Stimulated activated CD8-positive, alpha-beta memory T cell treated with anti-CD3 and anti-CD28 coated beads, Interleukin-4, amount 100 ng/mL, for 4 hours (primary cell): ENCODE measurements around the gene CGNL1.

Experiments used
- DNase-seq, 2 donors: peaks; one replicate each; pipeline ENCODE4 v3.0.0-alpha.2; 2020; ENCODE audit warnings: low read depth in 2 of 2, low spot score in 1 of 2

CGNL1 gene

DNA sequence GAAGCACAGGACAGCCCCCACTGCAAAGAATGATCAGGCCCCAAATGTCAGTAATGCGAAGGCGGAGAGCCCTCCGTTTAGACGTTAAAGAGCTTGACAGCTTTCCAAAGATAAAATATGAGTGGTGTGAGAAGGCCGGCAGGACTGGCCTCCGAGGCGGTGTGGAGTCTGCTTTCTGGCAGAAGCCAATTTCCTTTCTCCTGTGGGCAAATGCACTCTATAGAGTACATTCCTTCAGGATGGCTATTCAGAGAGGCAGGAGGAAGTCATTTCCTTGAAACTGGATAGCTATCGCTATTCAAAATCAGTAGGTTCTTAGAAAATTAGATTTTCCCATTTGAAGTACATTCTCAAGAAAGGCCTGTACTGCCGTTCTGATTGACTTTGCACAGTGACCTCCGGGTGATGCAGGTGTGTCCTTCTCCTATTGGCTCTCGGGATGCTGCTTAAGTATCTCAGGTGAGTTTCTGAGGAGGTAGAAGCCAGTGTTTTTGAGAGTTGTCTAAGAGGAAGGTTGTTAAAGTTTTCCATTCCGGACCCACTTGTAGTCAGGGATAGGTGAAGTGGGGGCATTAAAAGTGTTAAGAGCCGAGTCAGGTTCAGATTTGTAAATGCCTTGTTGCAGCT, 142.6 kb downstream of the CGNL1 start:
- no peak for DNase-seq

DNA sequence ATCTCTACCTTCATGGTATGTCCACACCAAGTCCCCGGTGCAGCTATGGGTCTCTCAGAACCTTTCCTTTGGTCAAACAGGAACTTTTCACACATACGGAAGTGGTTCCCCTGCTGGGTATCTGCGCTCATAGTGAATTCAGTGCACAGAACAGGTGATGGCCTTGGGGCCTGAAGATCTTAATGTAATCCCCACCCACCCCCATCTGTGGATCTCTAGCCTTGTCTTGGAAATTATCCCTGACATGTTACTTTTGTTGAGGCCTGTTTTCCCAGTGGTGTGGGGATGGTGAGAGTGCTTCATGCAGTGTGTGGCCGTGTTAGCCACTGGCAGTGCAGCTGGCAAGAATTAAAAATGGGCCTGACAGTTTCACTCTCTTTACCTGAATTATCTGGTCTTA, 143.5 kb downstream of the CGNL1 start:
- no peak for DNase-seq

DNA sequence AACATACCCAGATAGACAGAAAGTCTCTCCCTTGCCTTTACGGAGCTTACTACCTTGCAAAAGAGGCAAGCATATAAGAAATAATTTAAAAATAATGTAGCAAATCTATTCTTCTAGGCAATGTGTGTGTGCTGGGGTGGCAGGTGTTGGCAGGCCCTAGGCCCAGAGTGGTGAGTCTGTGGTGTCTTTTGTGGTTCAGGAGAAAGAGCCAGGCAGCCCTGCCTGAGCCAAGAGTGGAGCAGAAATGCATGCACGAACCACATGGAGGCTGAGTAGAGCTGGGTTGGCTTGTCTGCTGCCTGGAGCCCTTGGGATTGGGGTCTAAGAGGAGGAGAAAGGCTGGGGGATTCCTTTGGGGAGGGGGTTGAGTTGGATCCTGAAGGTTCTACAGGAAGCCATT, 145.2 kb downstream of the CGNL1 start:
- DNase-seq, result no peak

DNA sequence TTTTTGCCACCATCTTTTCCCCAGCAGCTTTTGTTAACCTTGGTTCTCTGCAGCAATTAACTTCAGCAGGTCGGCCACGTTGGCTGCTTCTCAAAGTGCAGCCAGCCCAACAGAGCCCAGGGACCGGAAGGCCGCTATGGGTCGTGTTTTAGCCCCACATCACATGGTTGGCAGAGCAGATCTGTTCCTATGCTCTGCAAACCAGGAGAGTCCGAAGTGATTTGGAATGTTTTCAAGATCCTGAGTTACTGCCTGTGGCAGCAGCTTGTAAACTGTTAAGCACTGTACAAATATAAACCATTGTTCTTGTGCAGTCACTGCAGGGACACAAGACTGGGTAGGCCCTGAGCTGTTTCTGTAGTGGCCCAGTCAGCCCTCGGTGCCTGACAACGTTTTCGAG, 145.8 kb downstream of the CGNL1 start:
- no peak for DNase-seq

DNA sequence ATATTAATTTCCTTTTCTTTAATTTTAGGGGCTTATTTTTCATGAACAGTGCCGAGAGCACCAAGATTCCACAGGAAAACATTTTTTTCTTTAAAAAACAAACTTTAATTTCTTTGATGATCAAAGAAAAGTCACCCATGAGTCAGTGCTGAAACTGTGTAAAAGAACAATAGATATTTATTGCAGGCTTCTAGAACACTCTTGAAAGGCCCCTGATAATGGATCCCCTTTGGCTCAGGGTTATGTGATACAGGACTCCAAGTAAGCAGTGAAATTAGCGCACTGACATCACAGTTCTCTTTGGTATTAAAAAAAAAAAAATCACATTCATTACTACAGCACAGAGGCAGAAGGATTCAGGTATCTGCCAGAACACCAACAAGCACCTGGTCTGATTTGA, 149.3 kb downstream of the CGNL1 start:
- DNase-seq, result no peak

DNA sequence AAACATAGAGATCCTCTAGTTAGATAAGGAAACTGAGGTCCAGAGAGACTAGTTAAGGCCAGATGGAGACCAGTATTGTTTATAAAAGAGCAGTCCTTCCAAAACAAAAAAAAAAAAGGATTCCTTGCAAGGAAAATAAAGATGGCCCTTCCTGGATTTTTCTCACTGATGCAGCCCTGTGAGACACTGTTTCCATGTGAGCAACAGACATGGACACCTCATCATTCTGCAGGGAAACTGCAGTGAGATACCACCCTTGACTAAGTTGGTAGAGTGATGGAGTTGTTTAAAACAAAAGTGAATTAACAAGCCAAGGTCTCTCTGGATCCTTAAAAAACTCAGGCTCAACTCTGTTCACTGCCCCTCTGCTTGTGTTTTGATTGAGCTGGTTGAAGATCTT, 149.8 kb downstream of the CGNL1 start:
- DNase-seq, result no peak

DNA sequence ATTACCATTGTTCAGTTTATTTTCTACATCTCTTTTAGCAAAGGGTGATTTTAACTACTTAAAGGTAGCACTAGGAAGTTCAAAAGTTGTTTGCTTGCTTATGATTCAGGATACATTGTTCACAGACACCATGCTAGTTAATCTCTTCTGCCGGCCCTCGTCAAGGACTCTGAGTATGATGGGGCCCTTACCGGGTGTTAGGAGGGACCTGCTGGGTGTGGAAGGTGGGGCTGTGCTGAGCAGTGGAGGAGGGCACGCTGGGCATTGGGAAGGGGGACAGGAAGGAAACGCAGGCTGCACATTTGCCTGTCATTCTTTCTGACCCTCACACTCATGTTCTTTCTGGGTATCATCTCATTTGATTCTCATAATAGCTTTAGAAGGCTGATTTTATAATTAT, 150.3 kb downstream of the CGNL1 start:
- no peak for DNase-seq

DNA sequence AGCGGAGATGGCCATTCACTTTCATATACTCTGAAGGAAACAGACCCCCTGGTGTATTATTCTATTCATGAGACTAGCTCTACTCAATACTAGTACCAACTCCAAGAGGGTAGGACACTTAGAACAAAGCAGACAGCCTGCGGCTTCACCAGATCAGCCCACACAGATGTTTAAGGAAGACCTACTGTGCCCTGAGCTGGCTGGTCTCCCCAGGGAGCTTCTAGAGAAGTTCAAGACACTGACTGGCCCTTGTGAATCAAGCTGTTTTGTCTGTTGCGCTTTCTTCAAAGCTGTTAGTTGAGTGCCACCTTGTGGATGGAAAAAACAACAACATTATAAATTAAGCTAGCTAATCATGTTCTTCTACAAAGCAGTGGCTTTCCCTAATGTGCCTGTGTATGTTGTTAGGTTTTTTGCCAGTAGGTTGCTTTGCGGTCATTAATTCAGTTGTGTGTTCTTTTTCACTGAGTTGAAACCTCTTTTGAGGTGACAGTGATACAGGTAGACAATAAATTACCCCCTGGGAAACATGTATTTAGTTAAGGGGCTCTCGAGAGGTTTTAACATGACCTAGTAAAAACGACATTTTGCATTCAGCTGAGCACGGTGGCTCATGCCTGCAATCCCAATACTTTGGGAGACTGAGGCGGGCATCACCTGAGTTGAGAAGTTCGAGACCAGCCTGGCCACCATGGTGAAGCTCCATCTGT, 151.2 kb downstream of the CGNL1 start:
- DNase-seq, result no peak

DNA sequence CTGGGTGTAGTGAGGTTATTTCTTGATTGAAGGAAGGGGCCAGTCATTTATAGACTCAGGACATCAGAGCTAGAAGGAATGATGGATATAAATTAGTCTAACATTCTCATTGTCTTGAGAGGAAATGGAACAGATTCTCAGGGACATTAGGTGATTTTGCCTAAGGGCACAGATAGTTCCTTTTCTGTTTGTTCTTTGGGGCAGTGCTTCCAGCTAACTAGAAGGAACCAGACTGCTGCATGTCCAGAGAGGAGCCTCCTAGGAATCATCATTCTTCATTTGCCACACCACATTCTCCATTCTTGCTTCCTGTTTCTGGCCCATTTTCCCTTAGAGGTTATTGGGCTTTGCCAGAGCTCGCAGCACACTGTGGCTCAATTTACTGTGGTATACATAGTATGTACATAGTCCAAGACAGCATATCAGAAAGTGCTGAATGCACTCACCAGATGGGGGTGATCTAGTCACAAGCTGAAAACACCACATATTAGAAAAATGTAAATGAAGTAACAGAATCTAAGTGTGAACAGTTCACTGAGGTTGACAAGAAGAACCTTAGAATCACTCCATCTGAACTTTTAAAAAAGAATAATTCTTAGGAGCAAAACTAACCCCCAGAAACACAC, 152.7 kb downstream of the CGNL1 start:
- DNase-seq, result no peak

DNA sequence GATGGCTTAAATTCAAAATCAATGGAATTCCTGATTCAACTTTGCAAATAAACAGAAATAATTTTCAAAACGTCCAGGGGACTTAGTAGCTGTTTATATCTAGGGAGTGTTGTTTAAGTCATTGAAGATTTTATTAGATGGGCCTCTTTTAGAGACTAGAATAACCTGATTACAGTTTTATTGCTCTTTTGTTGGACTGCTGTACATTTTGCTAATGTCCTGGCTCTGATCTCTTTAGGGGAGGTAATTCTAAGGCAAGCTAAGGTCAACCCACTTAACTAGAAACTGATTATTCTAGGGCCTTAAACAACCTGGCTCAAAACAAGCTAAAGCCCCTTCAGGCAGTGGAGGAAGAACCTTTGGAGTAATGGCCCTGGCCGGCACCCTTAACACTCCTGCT, 153.4 kb downstream of the CGNL1 start:
- no peak for DNase-seq

DNA sequence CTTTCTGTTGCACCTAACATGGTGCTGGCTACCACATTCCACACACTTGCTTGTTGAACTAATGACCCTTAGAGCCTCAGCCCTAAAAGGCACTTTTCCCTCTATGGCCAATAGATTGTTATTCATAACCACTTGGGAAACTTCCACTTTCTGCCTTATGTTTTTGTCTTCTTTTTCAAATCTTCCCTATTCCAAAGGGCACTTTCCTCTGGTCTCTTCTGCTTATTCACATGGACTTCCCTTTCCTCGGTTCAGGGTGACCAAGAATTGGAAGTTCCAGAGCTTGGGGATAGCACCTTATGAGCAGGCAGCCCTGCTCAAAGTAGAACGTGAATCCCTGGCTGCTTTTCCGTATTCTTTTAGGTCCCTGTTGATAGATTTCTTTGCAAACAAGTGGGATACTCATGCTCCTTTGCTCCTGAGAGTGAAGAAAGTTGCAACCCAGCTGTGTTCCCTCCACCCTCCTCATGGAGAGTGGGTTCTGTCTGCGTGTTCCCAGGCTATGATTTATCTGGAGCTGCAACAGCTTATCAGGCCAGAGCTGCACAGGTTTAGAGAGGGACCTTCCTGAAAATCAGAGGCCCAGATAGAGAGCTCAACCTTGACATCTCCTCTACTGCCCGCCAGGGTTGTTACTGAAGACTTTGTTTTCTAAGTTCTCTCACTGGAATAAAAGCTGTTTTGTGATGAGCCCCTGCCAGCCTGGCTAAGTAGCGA, 156.6 kb downstream of the CGNL1 start:
- no peak for DNase-seq

DNA sequence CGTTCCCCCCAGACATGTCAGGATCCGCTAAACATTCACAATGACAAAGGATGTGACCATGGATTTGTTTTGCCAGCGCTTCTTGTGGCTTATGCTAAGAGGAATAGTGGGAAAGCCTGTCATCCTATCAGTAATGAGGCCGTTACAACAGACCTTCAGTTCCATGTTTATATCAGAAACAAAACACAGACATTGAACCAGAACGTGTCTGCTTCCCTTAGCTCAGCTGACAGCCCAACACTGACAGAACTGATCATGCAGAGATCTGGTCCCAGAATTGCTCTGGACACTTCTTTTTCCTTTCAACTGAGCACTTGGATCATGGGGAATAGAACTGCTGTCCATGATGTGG, 157.1 kb downstream of the CGNL1 start:
- no peak for DNase-seq

DNA sequence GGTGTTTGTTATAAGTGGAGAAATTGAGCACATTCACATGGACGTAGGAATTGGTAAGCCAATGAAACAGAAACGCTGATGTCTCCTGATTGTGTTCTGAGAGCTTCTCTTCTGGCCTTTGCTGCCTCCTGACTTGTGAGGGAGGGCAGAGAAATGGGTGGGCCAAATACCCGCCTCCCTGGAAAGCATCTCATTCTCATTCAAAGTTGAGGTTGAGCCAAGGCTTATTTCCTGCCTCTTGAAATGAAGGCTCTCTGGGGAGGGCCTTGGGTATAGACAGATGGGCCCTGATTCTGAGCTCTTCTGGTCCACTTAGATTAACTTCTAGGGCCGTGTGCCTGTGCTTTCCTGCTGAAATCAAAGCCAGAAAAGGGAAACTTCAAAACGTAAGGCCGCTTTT, 158.0 kb downstream of the CGNL1 start:
- DNase-seq, result no peak

DNA sequence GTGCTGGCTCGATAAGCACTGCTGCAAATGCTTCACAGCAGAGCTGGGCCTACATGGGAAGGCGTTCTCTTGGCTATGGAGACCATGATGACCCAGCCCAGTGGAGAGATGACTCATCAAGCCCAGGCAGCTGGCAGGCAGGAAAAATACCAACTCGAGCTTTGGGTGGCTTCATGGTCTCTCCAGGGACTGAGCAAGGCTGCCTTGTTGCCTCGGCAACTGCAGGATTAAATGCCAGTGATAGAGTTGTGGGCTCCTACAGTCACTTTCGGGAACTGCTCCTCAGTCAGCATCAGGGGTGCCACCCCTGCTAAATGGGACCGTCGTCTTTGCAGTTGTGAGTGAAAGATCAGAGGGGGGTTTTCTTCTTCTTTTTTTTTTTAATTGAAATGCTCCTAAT, 160.8 kb downstream of the CGNL1 start:
- DNase-seq, result no peak

DNA sequence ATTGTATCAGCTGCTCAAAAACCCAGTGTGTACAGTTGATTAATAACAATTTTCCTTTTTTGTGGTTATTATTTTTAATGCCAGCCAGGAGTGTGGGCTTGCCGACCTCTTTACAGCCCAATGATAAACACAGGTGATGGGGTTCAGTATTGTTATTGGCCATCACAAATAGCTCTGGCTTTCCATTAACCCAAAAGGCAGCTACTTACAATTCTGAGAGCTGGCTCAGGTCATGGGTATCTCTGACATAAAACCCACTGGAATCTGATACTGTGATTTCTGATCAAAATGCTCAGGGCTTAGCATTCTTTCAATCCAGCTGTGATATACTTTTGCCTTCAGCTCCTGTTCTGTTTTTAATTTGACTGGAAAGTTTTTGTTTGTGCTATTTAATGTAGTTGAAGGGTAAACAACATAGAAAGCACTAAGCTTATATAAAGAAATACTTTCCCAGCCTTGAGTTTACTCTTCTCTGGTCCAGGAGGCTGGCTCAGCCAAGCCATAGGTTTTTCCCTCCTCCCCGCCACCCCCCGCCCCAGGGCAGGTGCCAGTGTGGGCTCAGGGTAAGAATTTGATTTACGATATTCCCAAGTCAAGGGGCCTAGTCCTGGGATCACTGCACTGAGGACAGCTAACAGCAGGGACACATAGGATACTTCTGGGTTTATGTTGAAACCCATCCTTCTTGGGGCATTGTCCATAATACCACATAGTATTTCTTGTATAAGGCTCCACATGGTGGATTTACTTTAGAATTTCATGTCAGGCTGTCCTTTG, 161.4 kb downstream of the CGNL1 start:
- DNase-seq, result no peak

DNA sequence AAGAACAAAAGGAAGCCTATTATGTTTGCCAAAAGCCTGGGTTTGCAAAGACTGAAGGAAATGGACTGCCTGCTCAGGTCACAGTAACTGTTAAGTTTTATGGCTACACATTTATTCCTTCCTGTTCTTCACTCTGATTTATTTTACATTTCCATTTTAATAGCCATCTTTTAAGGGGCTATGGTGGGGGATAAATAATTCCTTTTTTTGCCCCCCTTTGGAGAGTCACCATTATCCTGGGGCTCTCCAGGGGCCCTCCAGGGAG, 161.9 kb downstream of the CGNL1 start:
- no peak for DNase-seq

DNA sequence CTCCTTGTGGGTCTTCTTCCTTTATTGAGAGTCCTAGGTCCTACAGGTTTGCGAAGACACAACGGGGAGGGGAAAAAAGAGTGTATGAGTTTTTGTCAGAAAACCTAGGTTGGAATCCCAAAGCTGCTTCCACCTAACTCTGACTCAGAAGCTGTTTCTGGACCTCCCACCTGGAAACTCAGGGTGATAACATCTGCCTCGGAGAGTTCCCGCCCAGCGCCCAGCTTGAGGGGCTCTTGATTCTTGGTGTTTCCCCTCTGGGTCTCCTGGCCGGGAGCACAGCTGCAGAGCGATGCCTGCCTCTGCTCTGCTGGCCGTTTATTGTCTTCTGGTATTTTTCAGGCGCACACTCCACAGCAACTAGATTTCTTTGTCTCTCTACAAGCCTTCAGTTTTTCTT, 162.5 kb downstream of the CGNL1 start:
- no peak for DNase-seq

DNA sequence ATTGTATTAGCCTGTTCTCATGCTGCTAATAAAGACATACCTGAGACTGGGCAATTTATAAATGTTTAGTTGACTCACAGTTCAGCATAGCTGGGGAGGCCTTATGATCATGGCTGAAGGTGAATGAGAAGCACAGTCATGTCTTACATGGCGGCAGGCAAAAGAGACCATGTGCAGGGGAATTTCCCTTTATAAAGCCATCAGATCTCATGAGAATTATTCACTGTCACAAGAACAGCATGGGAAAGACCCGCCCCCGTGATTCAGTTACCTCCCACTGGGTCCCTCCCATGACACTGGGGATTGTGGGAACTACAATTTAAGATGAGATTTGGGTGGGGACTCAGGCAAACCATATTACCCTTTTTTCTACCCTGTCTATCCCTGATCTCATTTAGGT, 163.9 kb downstream of the CGNL1 start:
- no peak for DNase-seq

DNA sequence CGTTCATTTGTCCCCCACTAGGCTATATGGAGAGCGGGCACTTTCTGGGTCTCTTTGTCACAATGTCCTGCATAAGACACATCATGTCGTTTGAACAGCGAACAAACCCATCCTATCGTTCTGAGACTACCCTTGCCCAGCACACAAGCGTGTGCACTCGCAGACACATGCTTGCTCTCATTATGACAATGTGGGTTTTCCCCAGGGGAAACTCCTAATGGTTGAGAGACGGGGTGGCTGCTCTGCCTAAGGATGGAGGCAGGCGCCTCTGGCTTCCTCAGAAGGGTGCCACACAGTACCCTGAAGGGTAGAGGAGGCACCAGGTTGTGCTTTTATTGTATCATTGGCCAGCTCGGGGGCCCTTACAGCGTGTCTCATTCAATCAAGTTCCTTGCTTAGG, 164.4 kb downstream of the CGNL1 start:
- no peak for DNase-seq

DNA sequence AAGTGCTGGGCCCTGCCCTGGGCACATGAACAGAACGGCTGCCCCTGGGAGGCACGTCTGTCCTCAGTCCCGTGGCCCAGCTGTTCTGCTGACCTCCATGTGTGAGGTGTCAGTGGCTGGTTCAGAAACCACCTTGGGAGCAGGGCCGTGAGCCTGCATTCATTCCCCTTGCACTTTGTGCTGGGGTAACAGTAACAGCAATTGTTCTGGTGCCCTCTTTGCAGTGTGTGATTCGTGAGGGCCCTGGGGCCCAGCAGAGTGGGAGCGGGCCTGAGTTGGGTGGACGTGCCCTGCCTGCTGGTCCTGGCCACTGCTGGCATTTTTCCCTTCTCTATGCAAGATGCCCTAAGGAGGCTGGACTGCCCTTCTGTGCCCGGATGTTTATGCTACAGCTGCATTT, 165.0 kb downstream of the CGNL1 start:
- DNase-seq, result no peak

DNA sequence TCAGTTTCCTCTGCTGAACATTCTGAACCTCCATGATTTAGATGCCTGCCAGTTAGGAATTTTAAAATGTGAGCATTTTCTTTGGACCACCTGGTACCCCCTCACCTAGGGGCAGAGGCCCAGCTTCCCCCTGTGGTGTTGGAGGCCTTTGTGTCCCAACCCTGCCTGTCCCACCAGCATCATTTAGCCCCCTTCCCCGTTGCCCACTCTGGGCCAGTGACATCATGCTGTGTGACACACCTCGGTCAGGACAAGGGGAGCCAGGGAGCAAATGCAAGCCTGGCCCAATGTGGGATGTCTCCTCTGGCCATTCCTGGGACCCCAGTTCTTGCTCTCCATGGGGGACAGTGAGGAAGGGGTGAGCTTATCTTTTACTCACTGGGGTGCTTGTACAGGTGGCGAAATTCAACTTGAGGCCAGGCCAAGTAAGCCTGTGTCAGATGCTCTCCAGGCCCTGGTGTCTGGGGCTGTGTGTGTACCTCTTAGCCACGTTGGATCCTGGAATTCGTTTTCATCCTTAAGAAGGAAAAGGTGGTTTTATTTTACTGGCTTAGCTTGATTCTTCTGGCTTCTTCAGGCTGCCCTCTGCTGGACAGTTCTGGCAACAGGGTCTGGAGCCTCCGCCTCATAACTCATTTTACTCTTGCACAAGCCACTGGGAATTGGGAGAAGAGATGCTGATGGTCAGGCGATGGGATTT, 165.7 kb downstream of the CGNL1 start:
- DNase-seq, result no peak
